Measurements from ENCODE around the gene CCDC69.
"Not testable (repeated sequence)": the region's sequence is repeated elsewhere in the genome, so short reads cannot be mapped to it uniquely, and the experiment has no call there.

CCDC69 gene

GRCh38 chr5:151223447-151224264 lies at the start of gene CCDC69:
TSS of gene CCDC69 (minus strand) at chr5:151224092. CDS start at chr5:151223970, 122 bp downstream.
- DNase-seq, result peak; percentile 45 to 56

DNA sequence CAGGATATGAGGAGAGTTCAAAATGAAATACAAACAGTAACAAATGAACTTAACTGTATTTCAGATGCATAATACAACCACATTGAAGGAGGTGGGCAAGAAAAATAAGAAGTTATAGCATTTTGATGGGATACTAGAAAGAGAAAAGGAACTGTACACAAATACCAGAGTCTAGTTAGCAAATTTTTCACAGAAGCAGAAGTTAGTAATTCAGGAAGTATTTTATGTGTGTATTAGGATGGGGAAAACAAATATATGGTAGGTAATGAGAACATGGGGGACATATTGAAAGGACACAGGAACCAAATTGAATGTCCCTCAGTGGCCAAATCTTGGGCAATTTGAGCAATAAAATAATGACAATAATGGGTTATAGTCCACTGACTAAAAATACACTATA lies 47.4 kb upstream of the CCDC69 start:
- DNase-seq, result no peak

DNA sequence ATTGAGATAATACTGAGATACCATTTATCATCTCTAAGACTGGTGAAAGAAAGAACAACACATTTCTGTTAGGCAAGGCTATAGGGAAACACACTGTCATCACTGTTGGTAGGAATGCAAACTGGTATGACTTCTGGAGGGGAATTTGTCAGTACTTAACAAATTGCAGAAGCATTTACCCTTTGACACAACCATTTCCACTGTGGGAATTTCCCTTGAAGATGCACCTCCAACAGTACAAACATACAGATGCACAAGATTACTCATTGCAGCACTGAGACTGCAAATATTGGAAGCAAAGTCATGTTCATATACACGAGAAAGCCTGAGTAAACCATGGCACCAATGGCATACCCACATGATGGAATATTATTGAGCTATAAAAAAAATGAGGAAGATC lies 46.7 kb upstream of the CCDC69 start:
- DNase-seq, result no peak

DNA sequence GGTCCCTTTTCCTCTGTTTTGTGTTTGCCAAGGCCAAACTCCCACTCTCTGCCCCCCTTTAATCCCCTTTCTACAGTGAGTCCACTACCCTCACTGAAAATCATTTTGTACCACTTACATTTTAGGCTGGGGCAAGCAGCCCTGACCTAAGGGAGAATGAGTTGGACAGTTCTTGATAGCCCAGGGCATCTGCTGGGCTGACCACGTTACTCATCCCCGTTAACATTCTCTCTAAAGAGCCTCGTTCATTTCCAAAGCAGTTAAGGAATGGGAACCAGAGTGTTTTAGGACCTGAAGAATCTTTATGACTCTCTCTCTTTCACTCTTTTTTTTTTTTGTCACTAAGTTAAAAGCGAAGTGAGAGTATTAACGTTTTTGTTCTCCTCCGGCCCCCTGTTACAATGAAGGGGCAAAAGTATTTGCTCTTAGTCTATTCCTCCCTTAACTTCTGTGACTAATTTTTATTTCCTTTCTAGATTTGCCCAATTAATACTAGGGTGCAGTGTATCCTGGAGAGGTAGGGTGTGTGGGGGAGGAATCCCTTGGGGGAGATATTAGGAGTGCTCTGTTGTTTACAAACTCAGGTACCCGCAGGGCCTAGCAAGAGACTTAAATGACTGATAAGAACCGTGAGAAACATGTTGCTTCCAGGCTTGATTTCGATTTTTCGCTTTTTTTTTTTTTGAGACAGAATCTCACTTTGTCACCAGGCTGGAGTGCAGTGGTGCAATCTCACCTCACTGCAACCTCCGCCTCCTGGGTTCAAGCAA lies 43.8 kb upstream of the CCDC69 start:
- no peak for DNase-seq

GRCh38 chr5:151264113-151264512 lies 40.2 kb upstream of the CCDC69 start:
- DNase-seq, result peak in 1 of 2 donors; percentile 26

DNA sequence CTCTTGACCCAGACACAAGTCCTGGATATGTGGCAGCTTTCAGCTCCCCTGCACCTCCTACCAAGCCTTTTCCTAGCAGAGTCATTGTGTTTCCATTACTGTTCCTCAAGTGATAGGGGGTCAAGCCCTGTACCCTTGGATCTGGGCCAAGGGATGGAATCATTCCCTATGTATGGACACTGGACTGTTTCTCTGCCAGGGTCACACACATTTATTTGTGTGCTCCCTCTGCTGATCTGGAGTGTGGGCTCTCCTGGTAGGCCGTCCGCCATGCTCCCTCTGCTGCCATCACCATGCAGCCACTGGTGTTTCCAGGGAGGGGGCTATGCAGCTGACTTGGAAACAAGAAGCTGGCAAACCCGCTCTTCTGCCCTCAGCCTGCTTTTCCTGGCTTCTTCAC lies 38.6 kb upstream of the CCDC69 start:
- no peak for DNase-seq

DNA sequence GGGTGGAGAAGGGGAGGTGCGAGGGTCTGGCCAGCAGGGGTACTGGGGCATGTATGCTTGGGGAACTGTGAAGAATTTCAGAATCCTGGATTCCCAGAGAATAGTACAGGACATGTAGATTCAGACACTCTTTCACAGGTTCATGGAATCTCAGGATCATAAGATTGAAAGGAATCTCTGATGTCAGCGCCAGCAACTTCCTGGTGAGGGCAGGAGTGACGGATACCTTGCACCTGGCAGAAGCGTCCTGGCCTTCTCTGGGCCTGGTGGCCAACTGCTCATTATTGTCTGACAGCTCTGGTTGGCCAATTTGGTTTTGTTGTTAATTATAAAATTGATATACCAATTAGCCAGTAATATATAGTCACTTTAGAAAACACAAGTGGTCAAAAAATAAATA lies 36.0 kb upstream of the CCDC69 start:
- DNase-seq, result no peak

GRCh38 chr5:151258816-151259215 lies 34.9 kb upstream of the CCDC69 start:
- no peak for DNase-seq

DNA sequence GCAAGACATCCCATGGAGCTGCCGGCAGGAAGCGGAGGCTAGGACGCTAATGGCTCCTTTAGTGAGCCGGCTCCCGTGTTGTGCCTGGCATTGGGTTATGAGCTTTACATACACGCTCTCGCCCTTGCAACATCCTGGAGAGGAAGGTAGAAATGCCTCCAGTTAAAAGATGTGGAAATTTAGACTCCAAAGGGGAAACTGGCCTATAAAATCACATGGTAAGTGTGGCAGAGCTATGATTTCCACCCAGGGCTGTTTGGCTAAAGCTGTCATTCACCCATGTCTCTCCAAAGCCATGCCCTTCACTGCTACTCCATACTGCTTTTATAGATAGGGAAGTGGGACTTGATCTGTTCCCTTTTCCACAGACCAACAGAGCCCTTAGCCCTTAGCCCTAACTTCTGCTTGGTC lies 34.3 kb upstream of the CCDC69 start:
- no peak for DNase-seq

- no peak for DNase-seq
Observed at GRCh38 chr5:151257731-151258181, 33.9 kb upstream of the CCDC69 start.

DNA sequence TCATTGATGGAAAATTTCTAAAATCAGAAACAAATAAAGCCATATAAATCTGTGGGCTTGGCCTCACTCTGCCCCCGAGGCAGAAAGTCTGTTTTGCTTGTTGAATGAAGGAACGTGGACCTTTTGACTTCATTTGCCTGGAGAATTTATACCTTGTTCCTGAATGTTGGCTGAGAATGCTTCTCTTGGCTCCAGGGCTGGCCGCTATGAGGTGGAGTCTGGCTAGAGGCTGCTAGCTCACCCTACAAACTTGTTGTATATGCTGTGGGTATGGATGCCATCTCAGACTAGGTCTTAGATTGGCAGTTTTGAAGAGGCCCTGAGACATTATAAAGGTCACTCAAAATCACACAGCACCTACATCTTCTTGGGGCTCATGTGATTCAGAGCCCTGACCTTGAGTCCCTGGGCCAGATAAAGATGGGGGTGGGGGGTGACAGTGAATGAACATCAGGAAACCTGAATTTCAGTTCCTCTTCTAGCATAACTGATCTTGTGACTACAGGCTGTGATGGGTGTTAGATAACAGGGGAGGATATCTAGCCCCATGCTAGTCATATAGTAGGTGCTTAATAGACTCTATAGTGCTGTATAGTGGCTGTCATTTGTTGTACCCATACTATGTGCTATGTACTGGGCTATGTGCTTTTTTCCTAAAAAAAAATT lies 31.9 kb upstream of the CCDC69 start:
- peak in 1 of 2 donors; percentile 28 for DNase-seq

GRCh38 chr5:151254990-151255389 lies 31.1 kb upstream of the CCDC69 start:
- not testable (repeated sequence) for DNase-seq

GRCh38 chr5:151254556-151254955 lies 30.7 kb upstream of the CCDC69 start:
- no peak for DNase-seq

DNA sequence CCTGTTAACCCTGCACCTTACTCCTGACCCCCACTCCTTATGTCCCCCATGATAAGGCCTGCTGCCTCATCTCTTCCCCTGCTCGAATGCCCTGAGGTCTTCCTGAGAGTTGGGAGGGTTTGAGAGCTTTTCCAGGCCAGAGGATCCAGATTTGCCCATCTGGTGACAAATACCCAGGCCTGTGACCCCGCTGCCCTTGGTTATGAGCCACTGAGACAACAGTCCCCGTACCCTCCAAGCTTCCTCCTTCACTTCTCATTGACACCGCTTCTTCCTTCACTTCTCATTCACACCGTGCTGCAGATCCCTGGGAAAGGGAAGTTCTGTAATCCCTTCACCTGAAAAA lies 29.7 kb upstream of the CCDC69 start:
- DNase-seq, result no peak

GRCh38 chr5:151252762-151253604 lies 29.1 kb upstream of the CCDC69 start, which contains the start of gene GM2A:
TSS of gene GM2A (plus strand) at chr5:151253185. CDS start at chr5:151253217, 32 bp downstream.
- DNase-seq, result peak; percentile 94 to 99

DNA sequence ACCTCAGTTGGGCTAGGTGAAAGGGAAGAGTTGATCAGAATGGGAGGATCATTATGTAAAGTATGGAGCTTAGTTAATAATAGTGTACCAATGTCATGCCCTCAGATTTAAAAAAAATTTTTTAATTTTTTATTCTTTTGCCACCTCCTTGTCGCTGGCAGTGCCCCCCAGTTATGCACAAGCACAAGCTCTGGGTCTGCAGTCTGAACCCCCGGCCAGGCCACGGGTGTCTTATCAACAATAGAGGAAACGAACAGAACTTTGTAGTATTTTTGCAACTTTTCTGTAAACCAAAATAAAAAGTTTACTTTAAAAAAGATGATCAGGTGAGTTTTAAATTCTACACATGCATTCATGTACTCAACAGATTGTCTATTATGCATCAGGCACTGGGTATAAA lies 27.7 kb upstream of the CCDC69 start:
- DNase-seq, result no peak

GRCh38 chr5:151251001-151251551 lies 27.2 kb upstream of the CCDC69 start:
- no peak for DNase-seq

GRCh38 chr5:151250346-151251000 lies 26.6 kb upstream of the CCDC69 start:
- no peak for DNase-seq

DNA sequence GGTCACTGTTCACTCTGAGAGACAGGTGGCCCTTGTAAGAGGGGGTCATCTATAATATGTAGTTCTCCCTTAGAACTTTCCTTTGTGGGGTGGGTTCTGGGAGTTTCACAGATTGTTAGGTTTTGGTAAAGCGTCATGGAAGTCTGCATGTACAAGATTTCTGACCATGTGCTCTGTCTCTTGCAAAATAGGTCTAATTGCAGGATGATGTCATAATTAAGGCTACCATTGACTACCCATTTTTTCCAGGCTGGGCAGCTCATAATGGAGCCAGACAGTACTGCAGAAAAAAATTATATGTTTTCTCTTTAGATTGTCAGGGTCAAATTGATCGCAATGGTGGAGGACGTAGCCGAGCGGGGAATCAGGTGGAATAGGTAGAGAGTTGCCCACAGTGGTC lies 25.4 kb upstream of the CCDC69 start:
- no peak for DNase-seq

DNA sequence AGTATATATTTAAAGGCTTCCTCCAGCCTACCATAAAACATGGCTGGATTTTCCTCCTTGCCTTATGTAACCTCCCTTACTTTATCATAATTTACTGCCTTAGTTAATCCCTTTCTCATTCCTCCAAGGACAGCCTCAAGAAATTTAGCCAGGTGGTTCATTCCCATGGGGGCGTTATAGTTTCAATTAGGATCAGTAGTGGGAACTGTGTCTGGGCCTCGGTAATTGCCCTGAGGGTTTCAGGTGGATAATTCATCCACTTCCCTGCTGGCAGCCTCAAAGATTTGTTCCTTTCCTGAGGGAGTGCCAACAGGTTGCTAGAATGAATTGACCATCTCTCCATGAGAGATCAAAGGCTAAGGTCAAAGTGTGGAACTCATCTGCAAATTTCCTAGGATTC lies 24.8 kb upstream of the CCDC69 start:
- no peak for DNase-seq

- DNase-seq, result no peak
Observed at GRCh38 chr5:151245680-151246219, 21.9 kb upstream of the CCDC69 start.
